HG03045 (cell line): ENCODE results near the gene DAZAP1.
"Not testable (repeated sequence)": the region's sequence is repeated elsewhere in the genome, so short reads cannot be mapped to it uniquely, and the experiment has no call there.

Experiments used
- ATAC-seq: cut with Tn5 transposase; IDR thresholded peaks from one replicate; pipeline ENCODE4 v1.9.1; 2021; ENCODE audit warnings: mild to moderate bottlenecking, moderate library complexity; ENCODE audit not compliant: unreplicated experiment

The DAZAP1 gene

GRCh38 chr19:1439525-1440417 is 32.4 kb downstream of the DAZAP1 start:
- not testable (repeated sequence) for ATAC-seq

GRCh38 chr19:1440418-1440801 is 33.0 kb downstream of the DAZAP1 start:
- no peak for ATAC-seq

GRCh38 chr19:1441022-1441426 is 33.6 kb downstream of the DAZAP1 start:
- ATAC-seq: no peak

- no peak for ATAC-seq
Observed at GRCh38 chr19:1441677-1442438, 34.5 kb downstream of the DAZAP1 start.

- ATAC-seq: no peak
Observed at GRCh38 chr19:1445185-1445931, 38.0 kb downstream of the DAZAP1 start.

- ATAC-seq: no peak
Observed at GRCh38 chr19:1445932-1446712, 38.7 kb downstream of the DAZAP1 start.

GRCh38 chr19:1446713-1447481 is 39.5 kb downstream of the DAZAP1 start:
- ATAC-seq: no peak

GRCh38 chr19:1447504-1447903 is 40.1 kb downstream of the DAZAP1 start:
- no peak for ATAC-seq

- ATAC-seq: no peak
Observed at GRCh38 chr19:1447944-1448343, 40.6 kb downstream of the DAZAP1 start.

GRCh38 chr19:1449467-1450442 is 42.4 kb downstream of the DAZAP1 start, which contains the start of gene APC2:
APC2 (plus strand) TSS chr19:1450121; CDS start chr19:1453002, 2,881 bp downstream.
- no peak for ATAC-seq

GRCh38 chr19:1450735-1451731 is 43.6 kb downstream of the DAZAP1 start:
- no peak for ATAC-seq

GRCh38 chr19:1451916-1452801 is 44.8 kb downstream of the DAZAP1 start:
- ATAC-seq: no peak

- no peak for ATAC-seq
Observed at GRCh38 chr19:1452802-1453524, 45.6 kb downstream of the DAZAP1 start.

GRCh38 chr19:1453525-1454364 is 46.4 kb downstream of the DAZAP1 start:
- ATAC-seq: no peak

GRCh38 chr19:1455002-1455335 is 47.6 kb downstream of the DAZAP1 start:
- no peak for ATAC-seq
